HG03460 (cell line): ENCODE data around the gene POLD1.

ENCODE experiments used
- ATAC-seq: cut with Tn5 transposase; IDR thresholded peaks from one replicate; pipeline ENCODE4 v1.9.1; 2021; ENCODE audit not compliant: unreplicated experiment

POLD1 gene

DNA sequence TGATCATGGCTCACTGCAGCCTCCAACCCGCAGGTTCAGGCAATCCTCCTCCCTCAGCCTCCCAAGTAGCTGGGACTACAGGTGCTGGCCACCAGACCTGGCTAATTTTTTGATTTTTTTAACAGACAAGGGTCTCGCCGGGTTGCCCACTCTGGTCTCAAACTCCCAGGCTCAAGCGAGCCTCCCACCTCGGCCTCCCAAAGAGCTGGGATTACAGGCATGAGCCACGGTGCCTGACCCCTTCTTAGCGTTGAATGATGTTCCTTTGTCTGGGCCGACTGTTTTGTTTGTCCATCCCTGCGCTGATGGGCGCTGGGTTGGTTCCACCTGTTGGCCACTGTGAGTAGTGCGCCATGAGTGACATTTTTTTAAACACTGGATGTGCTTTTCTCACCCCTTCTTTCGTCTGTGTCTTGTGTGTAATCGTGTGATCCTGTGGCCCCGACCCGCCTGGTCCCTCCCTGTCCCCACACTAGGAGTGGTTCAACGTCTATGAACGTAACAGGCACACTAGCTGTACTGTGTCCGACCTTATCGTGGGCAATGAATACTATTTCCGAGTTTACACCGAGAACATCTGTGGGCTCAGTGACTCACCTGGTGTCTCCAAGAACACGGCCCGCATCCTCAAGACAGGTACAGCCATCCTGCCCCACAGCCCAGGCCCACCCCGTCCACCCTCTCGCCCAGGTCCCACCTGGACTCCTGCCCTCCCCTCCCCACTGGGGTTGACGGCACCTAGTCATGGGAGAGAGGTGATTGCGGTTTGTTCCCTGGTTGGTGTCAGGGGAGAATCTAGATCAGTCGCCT lies 77.1 kb downstream of the POLD1 start:
- ATAC-seq = no peak

DNA sequence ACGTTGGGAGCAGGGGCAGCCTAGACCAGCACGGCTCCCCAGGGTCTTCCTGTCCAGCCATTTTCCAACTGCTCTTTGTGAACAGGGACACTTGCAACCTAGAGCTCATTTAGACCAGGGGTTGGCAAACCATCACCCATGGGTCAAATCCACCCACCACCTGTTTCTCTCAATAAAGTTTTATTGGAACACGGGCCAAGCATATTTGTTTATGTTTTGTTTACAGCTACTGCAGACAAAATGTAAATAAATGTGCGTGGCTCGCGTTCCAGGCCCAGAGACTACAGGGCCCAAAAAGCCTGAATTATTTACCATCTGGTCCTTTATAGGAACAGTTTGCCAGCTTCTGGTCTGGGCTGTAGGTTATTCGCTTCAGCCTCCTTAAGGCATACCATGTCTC lies 78.8 kb downstream of the POLD1 start:
- no peak for ATAC-seq

DNA sequence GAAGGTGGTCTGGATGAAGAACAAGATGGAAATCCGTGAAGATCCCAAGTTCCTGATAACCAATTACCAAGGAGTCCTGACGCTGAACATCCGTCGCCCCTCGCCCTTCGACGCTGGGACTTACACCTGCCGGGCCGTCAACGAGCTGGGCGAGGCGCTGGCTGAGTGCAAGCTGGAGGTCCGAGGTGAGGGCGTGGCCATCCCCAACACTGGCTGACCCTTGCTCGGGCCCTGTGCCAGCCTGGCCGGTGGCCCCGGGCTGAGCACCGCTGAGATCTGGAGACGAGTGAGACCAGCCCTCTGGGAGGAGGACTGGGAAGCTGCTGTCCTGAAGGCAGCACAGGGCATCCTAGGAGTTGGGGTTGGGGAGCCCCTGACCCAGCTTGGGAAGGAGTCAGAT lies 80.2 kb downstream of the POLD1 start:
- no peak for ATAC-seq

DNA sequence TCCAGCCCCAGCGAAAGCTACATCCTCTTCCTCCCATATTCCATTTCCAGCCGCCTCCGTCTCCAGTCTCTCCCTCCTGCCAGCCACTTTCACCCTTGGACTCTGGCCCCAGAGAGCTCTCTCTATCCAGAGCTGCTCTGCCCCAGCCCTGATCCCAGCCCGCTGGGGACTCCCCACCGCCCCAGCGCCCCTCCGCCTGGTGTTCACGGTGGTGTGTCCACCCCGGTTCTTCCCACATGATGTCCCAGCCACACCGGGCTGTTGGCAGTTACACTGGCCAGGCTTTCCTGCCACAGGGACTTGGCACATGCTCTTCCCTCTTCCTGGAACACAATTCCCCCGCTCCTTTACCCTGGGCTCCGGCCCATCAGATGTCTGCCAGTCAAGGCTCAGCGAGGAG lies 80.9 kb downstream of the POLD1 start:
- no peak for ATAC-seq

DNA sequence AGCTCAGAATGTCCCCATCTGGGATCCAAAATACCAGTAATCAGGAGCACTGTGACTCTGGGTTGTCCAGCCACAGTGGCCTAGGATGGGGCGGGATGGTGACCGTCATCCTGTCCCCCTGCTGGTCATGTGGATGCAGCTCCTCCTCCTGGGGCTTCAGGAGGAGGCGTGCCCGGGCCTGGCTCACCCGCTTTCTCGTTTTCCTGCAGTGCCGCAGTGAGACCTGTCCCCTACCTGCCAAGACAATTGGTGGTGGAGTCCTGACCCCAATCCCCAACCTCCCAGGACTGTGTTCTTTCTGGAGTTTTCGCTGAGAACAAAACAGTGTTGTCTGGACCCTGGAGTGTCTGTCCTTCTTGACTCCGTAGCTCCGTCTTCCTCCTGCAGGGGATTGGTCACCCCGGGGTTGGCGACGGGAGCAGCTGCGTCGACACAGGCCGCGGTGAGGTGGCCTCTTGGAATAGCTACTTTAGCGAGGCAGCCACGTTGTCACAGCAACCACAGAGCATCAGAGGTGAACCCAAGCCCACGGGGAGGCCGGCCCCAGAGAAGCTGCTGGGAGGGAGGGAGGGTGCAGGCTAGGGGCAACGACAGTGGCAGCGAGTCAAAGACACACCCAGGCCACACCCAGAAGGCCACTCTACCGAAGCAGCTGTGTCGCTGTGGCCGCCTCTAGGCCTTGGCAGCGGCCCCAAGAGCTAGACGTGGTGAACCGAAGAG lies 82.0 kb downstream of the POLD1 start:
- ATAC-seq = no peak

DNA sequence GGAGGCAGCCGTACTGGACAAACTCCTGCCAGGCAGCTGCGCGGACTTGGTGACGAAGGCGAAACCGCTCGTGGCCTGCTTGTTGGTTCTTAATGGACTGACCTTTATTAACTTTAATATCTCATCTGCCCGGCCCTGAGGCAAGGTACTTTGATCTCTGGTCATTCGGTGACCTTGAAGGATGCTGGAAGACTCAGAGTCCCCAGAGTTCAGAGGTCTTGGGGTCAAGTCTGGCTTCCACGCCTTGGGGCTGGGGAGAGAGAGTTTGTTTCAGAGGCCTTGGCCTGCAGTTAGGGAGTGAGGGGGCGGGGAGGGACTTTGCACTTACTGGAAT lies 82.5 kb downstream of the POLD1 start:
- no peak for ATAC-seq

DNA sequence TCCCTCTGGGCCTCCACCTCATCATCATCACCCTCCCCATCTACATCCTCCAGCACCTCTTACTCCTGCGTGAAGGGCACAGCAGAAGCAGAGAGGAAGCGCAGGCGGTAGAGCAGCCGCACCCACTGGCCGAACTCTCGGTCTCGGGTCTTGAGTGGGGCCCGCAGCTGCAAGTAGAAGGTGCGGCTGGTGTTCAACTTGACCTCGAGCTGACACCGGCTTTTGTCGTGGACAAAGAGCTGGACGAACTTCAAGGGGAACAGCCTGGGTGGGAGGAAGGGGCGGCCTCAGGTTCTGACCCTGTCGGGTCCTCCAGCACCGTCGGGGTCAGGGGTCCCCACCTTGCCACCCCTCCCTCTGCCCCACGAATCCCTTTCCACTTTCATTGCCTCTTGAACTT lies 83.4 kb downstream of the POLD1 start:
- no peak for ATAC-seq
